H9 (cell line): ENCODE results near the gene CCR3. TPM values are rescaled to one million over a fixed set of nuclear protein-coding genes. Genes with fewer than 3 reads are reported as not detected.

Source experiments
- DNase-seq: peaks from one replicate; pipeline ENCODE4 v3.0.0-alpha.2; 2017
- H2AFZ ChIP-seq: one replicate; pipeline ENCODE4 v1.6.1; 2013; ENCODE audit warnings: mild to moderate bottlenecking, low read length, control low read depth, moderate library complexity
- H2AK5ac ChIP-seq: 2 replicates; pipeline ENCODE4 v1.6.1; 2013; ENCODE audit warnings: low read length, control low read depth, mixed read lengths; ENCODE audit not compliant: insufficient read length
- H2BK120ac ChIP-seq: one replicate; pipeline ENCODE4 v1.6.1; 2013; ENCODE audit warnings: low read depth, mild to moderate bottlenecking, low read length, control low read depth, inconsistent platforms; ENCODE audit not compliant: poor library complexity, severe bottlenecking
- H2BK12ac ChIP-seq: 2 replicates; pipeline ENCODE4 v1.6.1; 2013; ENCODE audit warnings: low read length, control low read depth, mixed read lengths, low read depth; ENCODE audit not compliant: insufficient read length
- H2BK15ac ChIP-seq: 2 replicates; pipeline ENCODE4 v1.6.1; 2013; ENCODE audit warnings: low read depth, low read length, control low read depth
- H2BK20ac ChIP-seq: one replicate; pipeline ENCODE4 v1.6.1; 2013; ENCODE audit warnings: low read depth, mild to moderate bottlenecking, low read length, control low read depth, inconsistent platforms; ENCODE audit not compliant: poor library complexity, severe bottlenecking
- H2BK5ac ChIP-seq: 2 replicates; pipeline ENCODE4 v1.6.1; 2013; ENCODE audit warnings: low read length, control low read depth, mixed read lengths; ENCODE audit not compliant: insufficient read length
- H3K14ac ChIP-seq: 2 replicates; pipeline ENCODE4 v1.6.1; 2013; ENCODE audit warnings: low read length, control low read depth; ENCODE audit not compliant: insufficient read depth
- H3K18ac ChIP-seq: 2 replicates; pipeline ENCODE4 v1.6.1; 2013; ENCODE audit warnings: low read depth, mild to moderate bottlenecking, mixed read lengths, low read length, control low read depth; ENCODE audit not compliant: insufficient read length
- H3K23ac ChIP-seq: 2 replicates; pipeline ENCODE4 v1.6.1; 2013; ENCODE audit warnings: low read length, control low read depth, mixed read lengths, low read depth; ENCODE audit not compliant: insufficient read length
- H3K23me2 ChIP-seq: 2 replicates; pipeline ENCODE4 v1.6.1; 2013; ENCODE audit warnings: low read depth, mild to moderate bottlenecking, mixed read lengths, low read length, control low read depth; ENCODE audit not compliant: insufficient read length, poor library complexity, severe bottlenecking
- H3K27ac ChIP-seq: 2 replicates; pipeline ENCODE4 v1.5.1; 2013; ENCODE audit warnings: low read length, control low read depth, mixed read lengths, low read depth; ENCODE audit not compliant: insufficient read length
- H3K27me3 ChIP-seq: 2 replicates; pipeline ENCODE4 v1.6.1; 2013; ENCODE audit warnings: low read length, control low read depth, inconsistent platforms; ENCODE audit not compliant: insufficient read depth
- H3K4ac ChIP-seq: 2 replicates; pipeline ENCODE4 v1.6.1; 2013; ENCODE audit warnings: low read depth, mild to moderate bottlenecking, control low read depth, inconsistent platforms, low read length, moderate library complexity
- H3K4me1 ChIP-seq: 2 replicates; pipeline ENCODE4 v1.6.1; 2013; ENCODE audit warnings: low read length, control low read depth, inconsistent platforms; ENCODE audit not compliant: insufficient read depth
- H3K4me2 ChIP-seq: 2 replicates; pipeline ENCODE4 v1.6.1; 2013; ENCODE audit warnings: low read length, control low read depth, mixed read lengths; ENCODE audit not compliant: insufficient read length, insufficient read depth
- H3K56ac ChIP-seq: 2 replicates; pipeline ENCODE4 v1.6.1; 2013; ENCODE audit warnings: low read depth, mild to moderate bottlenecking, mixed read lengths, low read length, control low read depth; ENCODE audit not compliant: insufficient read length
- H3K79me1 ChIP-seq: 2 replicates; pipeline ENCODE4 v1.6.1; 2013; ENCODE audit warnings: low read depth, mild to moderate bottlenecking, moderate library complexity, low read length, control low read depth, inconsistent platforms; ENCODE audit not compliant: insufficient read depth, poor library complexity, severe bottlenecking
- H3K79me2 ChIP-seq: 2 replicates; pipeline ENCODE4 v1.6.1; 2013; ENCODE audit warnings: low read length, control low read depth, inconsistent platforms; ENCODE audit not compliant: insufficient read depth
- H3K9ac ChIP-seq: 2 replicates; pipeline ENCODE4 v1.6.1; 2013; ENCODE audit warnings: low read length, control low read depth, mixed read lengths; ENCODE audit not compliant: insufficient read length; ENCODE audit errors: extremely low read depth
- H3K9me3 ChIP-seq: one replicate; pipeline ENCODE4 v1.6.1; 2013; ENCODE audit warnings: low read depth, low read length, inconsistent platforms; ENCODE audit not compliant: control insufficient read depth
- H3T11ph ChIP-seq: one replicate; pipeline ENCODE4 v1.6.1; 2013; ENCODE audit warnings: mild to moderate bottlenecking, low read length, control low read depth, inconsistent platforms
- H4K20me1 ChIP-seq: one replicate; pipeline ENCODE4 v1.6.1; 2013; ENCODE audit not compliant: control insufficient read depth, insufficient read length, insufficient read depth
- H4K5ac ChIP-seq: 2 replicates; pipeline ENCODE4 v1.6.1; 2013; ENCODE audit warnings: low read depth, mild to moderate bottlenecking, mixed read lengths, low read length, control low read depth; ENCODE audit not compliant: insufficient read length
- H4K8ac ChIP-seq: replicated peaks from 2 replicates; pipeline ENCODE4 v1.6.1; 2013; ENCODE audit warnings: low read length, control low read depth, mixed read lengths, low read depth; ENCODE audit not compliant: insufficient read length
- H4K91ac ChIP-seq: 2 replicates; pipeline ENCODE4 v1.6.1; 2013; ENCODE audit warnings: low read depth, mild to moderate bottlenecking, moderate library complexity, mixed read lengths, low read length, control low read depth; ENCODE audit not compliant: insufficient read length
- H3K27ac Mint-ChIP-seq, 3 experiments: 2 replicates in 2 of 3; 3 replicates in 1 of 3; pipeline ENCODE4 v1.8.0; 2020 to 2021; ENCODE audit warnings: mixed read lengths in 3 of 3, mild to moderate bottlenecking in 1 of 3, moderate library complexity in 1 of 3
- H3K27me3 Mint-ChIP-seq: 2 replicates; pipeline ENCODE4 v1.8.0; 2021; ENCODE audit warnings: low read depth, mild to moderate bottlenecking, moderate library complexity, mixed read lengths
- H3K36me3 Mint-ChIP-seq, 3 experiments: 2 replicates in 2 of 3; 3 replicates in 1 of 3; pipeline ENCODE4 v1.8.0; 2020 to 2021; ENCODE audit warnings: low read depth in 3 of 3, mixed read lengths in 3 of 3; ENCODE audit not compliant: insufficient read depth in 1 of 3
- H3K4me1 Mint-ChIP-seq, 2 experiments: 2 replicates each; pipeline ENCODE4 v1.8.0; 2020; ENCODE audit warnings: mixed read lengths in 2 of 2
- H3K4me3 Mint-ChIP-seq, 2 experiments: 2 replicates in 1 of 2; 3 replicates in 1 of 2; pipeline ENCODE4 v1.8.0; 2020 to 2021; ENCODE audit warnings: mild to moderate bottlenecking in 2 of 2, mixed read lengths in 2 of 2, moderate library complexity in 1 of 2
- H3K9me3 Mint-ChIP-seq, 2 experiments: 2 replicates in 1 of 2; 3 replicates in 1 of 2; pipeline ENCODE4 v1.8.0; 2020; ENCODE audit warnings: mild to moderate bottlenecking in 2 of 2, mixed read lengths in 2 of 2, moderate library complexity in 1 of 2
- CTCF ChIP-seq: fragments of 200-600 bp; sonication (generic); conservative IDR thresholded peaks from 3 replicates; pipeline ENCODE4 v1.8.0; 2021; ENCODE audit warnings: antibody characterized with exemption, mild to moderate bottlenecking
- WGBS: extraction: QIAGEN DNeasy Blood & Tissue Kit; methylation state at CpG from one replicate; pipeline ENCODE4 v1.1.7; 2013; ENCODE audit warnings: missing lambda C conversion rate, low lambda C conversion rate, mixed read lengths; ENCODE audit not compliant: insufficient read length; ENCODE audit errors: extremely low coverage; 5-methylcytosine and 5-hydroxymethylcytosine counted together
- total RNA-seq: library from RNA; stranded (reverse); gene quantifications from 2 replicates; pipeline ENCODE4 v1.2.1, GENCODE V29; 2021

The CCR3 gene
- total RNA-seq, 1 experiment from 2014 or later, result not detected

GRCh38 chr3:46300461-46300789 is 58.2 kb downstream of the CCR3 start:
- Histone ChIP-seq H3K79me1 (no peaks in the 10 kb centered on the region), H3T11ph (no peak overlapping the region), H3K4me1 (no peaks in the 10 kb centered on the region), H3K27ac (no peak overlapping the region), H3K9ac (no peak overlapping the region), H2BK120ac (no peak overlapping the region), H3K4ac (no peak overlapping the region), H2AFZ (no peak overlapping the region), H2BK5ac (no peak overlapping the region), H3K18ac (no peak overlapping the region), H3K27me3 (no peaks in the 10 kb centered on the region), H4K5ac (no peak overlapping the region), H4K8ac (no peak overlapping the region), H4K20me1 (no peaks in the 10 kb centered on the region), H3K14ac (no peak overlapping the region), H3K79me2 (no peaks in the 10 kb centered on the region), H3K23ac (no peak overlapping the region), H2BK20ac (no peak overlapping the region), H2BK15ac (no peak overlapping the region), H3K23me2 (no peaks in the 10 kb centered on the region), H3K9me3 (no peaks in the 10 kb centered on the region), H2BK12ac (no peak overlapping the region), H4K91ac (no peak overlapping the region), H2AK5ac (no peak overlapping the region), H3K56ac (no peak overlapping the region), H3K4me2 (no peak overlapping the region)
- TF ChIP-seq CTCF, result no peak
- Mint-ChIP-seq H3K27me3 (peaks cover 6% of the 10 kb centered on the region), H3K9me3 (no peaks in the 10 kb centered on the region), H3K4me1 (no peaks in the 10 kb centered on the region), H3K27ac (no peak overlapping the region), H3K4me3 (no peak overlapping the region), H3K36me3 (no peaks in the 10 kb centered on the region)
- WGBS, result no CpG with 5 or more reads among the region's 3 CpGs
- no peak for DNase-seq
